ENCODE results near the gene IDH3B. TPM values are rescaled to one million over a fixed set of nuclear protein-coding genes. Genes with fewer than 3 reads are reported as not detected.
"Not testable (repeated sequence)": the region's sequence is repeated elsewhere in the genome, so short reads cannot be mapped to it uniquely, and the experiment has no call there.

Gene IDH3B
- total RNA-seq, 1 experiment from 2014 or later = 261 TPM

- H3K9ac ChIP-seq (ENCODE audit: low read length) = no peak overlapping the region
- H3K36me3 ChIP-seq (ENCODE audit: low read depth, low read length) = no peaks in the 10 kb centered on the region
- H3K27ac ChIP-seq (ENCODE audit: low read length) = no peak overlapping the region
- no peaks in the 10 kb centered on the region for H3K9me3 ChIP-seq (ENCODE audit: low read length)
- no peaks in the 10 kb centered on the region for H3K4me1 ChIP-seq (ENCODE audit: insufficient read depth, low read length)
- intact Hi-C loops (cut with micrococcal nuclease) = no loop called here
- no TSS peak for BruUV-seq (replicated peaks)
- no peaks in the 10 kb centered on the region for H4K20me1 ChIP-seq (ENCODE audit: low read length)
- no peak for DNase-seq
- H3K27me3 ChIP-seq (ENCODE audit: low read length) = peaks cover 50% of the 10 kb centered on the region
- CTCF ChIA-PET = no interaction called here
- H2AFZ ChIP-seq (ENCODE audit: low read length) = no peak overlapping the region
- no peak overlapping the region for H3K4me2 ChIP-seq (ENCODE audit: low read length)
- no peak overlapping the region for H3K4me3 ChIP-seq (ENCODE audit: low read length)
- TF ChIP-seq CTCF (conservative IDR thresholded peaks at IDR 0.05; ENCODE audit: low read depth, low read length) (no peak), EZH2phosphoT487 (IDR thresholded peaks at IDR 0.05; ENCODE audit: borderline replicate concordance, low read length) (no peak)
- no peaks in the 10 kb centered on the region for H3K79me2 ChIP-seq (ENCODE audit: low read length)
- ATAC-seq = no peak
- H3K9me2 ChIP-seq (replicated peaks; ENCODE audit: low read length) = no peaks in the 10 kb centered on the region
- POLR2A ChIA-PET (ENCODE audit: unreplicated experiment) = no interaction called here
- no peaks in the 10 kb centered on the region for H3F3A ChIP-seq (ENCODE audit: low read length, unreplicated experiment)
Measured at GRCh38 chr20:2697768-2698167, 33.8 kb upstream of the IDH3B start.

GRCh38 chr20:2696646-2697045 is 32.6 kb upstream of the IDH3B start:
- Histone ChIP-seq H3K27me3 (ENCODE audit: low read length) (peaks cover 55% of the 10 kb centered on the region), H3K9me2 (replicated peaks; ENCODE audit: low read length) (no peaks in the 10 kb centered on the region), H3K4me3 (ENCODE audit: low read length) (no peak overlapping the region), H3K9ac (ENCODE audit: low read length) (no peak overlapping the region), H2AFZ (ENCODE audit: low read length) (no peak overlapping the region), H4K20me1 (ENCODE audit: low read length) (no peaks in the 10 kb centered on the region), H3F3A (ENCODE audit: low read length, unreplicated experiment) (no peaks in the 10 kb centered on the region), H3K27ac (ENCODE audit: low read length) (no peak overlapping the region), H3K9me3 (ENCODE audit: low read length) (no peaks in the 10 kb centered on the region), H3K4me1 (ENCODE audit: insufficient read depth, low read length) (peaks cover 3% of the 10 kb centered on the region; the same call in 1 of the 2 replicates), H3K4me2 (ENCODE audit: low read length) (no peak overlapping the region), H3K79me2 (ENCODE audit: low read length) (no peaks in the 10 kb centered on the region), H3K36me3 (ENCODE audit: low read depth, low read length) (no peaks in the 10 kb centered on the region)
- ATAC-seq (no peak), DNase-seq (no peak)
- ChIA-PET POLR2A (ENCODE audit: unreplicated experiment) (no interaction called here), CTCF (no interaction called here)
- no TSS peak for BruUV-seq (replicated peaks)
- TF ChIP-seq EZH2phosphoT487 (IDR thresholded peaks at IDR 0.05; ENCODE audit: borderline replicate concordance, low read length) (no peak), CTCF (conservative IDR thresholded peaks at IDR 0.05; ENCODE audit: low read depth, low read length) (no peak), EZH2 (IDR thresholded peaks at IDR 0.05; ENCODE audit: low read length, unreplicated experiment) (no peak)
- intact Hi-C loops (cut with micrococcal nuclease) = no loop called here

GRCh38 chr20:2695984-2696525 is 32.0 kb upstream of the IDH3B start:
- CTCF ChIA-PET; H3K4me2 ChIP-seq (ENCODE audit: low read length): not testable (repeated sequence)
- H3K27me3 ChIP-seq (ENCODE audit: low read length) = peaks cover 58% of the 10 kb centered on the region

More at GRCh38 chr20:2695984-2696525, 32.0 kb upstream of the IDH3B start:
- H3K9me2 ChIP-seq (replicated peaks; ENCODE audit: low read length); H4K20me1 ChIP-seq (ENCODE audit: low read length); H3K36me3 ChIP-seq (ENCODE audit: low read depth, low read length); BruUV-seq (replicated peaks); H2AFZ ChIP-seq (ENCODE audit: low read length); ATAC-seq; H3K27ac ChIP-seq (ENCODE audit: low read length); H3K9me3 ChIP-seq (ENCODE audit: low read length); DNase-seq; H3K4me1 ChIP-seq (ENCODE audit: insufficient read depth, low read length); H3K9ac ChIP-seq (ENCODE audit: low read length); intact Hi-C loops (cut with micrococcal nuclease); H3F3A ChIP-seq (ENCODE audit: low read length, unreplicated experiment); H3K79me2 ChIP-seq (ENCODE audit: low read length); H3K4me3 ChIP-seq (ENCODE audit: low read length): not testable (repeated sequence)
- POLR2A ChIA-PET (ENCODE audit: unreplicated experiment) = interaction anchor here (0.6 kb wide), 1 partner anchor 372 kb away, joined by 4 read pairs; no protein-coding TSS in a partner anchor

All from PC-3 (cell line).